SIG-M5 treated with dmso at 0.1 percent for 504 hours (cell line): ENCODE data around the gene ADAM12.
A peak's percentile ranks its signal among the peaks of the same experiment; 100 is the strongest.
"Not testable (repeated sequence)": the region's sequence is repeated elsewhere in the genome, so short reads cannot be mapped to it uniquely, and the experiment has no call there.

Experiments used
- DNase-seq: peaks from one replicate; lab custom pipeline; 2025; ENCODE audit not compliant: unreplicated experiment; lab: John Stamatoyannopoulos, UW

Gene ADAM12

GRCh38 chr10:125992254-125992653 lies 396.0 kb downstream of the ADAM12 start:
- DNase-seq: no peak

- DNase-seq: no peak
Measured at GRCh38 chr10:125991392-125991791, 396.9 kb downstream of the ADAM12 start.

GRCh38 chr10:125990974-125991373 lies 397.3 kb downstream of the ADAM12 start:
- DNase-seq: no peak

DNA sequence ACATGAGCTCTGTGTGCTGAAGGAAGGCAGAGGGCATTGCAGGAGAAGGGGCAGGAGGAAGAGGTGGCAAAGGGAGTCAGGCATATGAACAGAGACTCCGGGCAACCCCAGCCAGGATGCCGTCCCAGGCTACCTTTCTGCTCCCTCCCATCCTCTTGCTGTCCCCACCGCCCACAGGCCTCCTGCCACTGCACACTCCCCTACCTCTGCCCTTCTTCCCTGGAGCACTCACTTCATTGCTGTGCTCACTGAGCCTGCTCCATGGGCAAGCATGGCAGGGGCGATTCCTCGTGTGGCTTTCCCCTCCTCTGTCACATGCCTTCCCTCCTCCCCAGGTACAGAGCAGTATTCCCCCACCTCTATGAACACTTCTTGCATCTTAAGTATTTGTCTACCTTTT lies 398.5 kb downstream of the ADAM12 start:
- DNase-seq: no peak

DNA sequence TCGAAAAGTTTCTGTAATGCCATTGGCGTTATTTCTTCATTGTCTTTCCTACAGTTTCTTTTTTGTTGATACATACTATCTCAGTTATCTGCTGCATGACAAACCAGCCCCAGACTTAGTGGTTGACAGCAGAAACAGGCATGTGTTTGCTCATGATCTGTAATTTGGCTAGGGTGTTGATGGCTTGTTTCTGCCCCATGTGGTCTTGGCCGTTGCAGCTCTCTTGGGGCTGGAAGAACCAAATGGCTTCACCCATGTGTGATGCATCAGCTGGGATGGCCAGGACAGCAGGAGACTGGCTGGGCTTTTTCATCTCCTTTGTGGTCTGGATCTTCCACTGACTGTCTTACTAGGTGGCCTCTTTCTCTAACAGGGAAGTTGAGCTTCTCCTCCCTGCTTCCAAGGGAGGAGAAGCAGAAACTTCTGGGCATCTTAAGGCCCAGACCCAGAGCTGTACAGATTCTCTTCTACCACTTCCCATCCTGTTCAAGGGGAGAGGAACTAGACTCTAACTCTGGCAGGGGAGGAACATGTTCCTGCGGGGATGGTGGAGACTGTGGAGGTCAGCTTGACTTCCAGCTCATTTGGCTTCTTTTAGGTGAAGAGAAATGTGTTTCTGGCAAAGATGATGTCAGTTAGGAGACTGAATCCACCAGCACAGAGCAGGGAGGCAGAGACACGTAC lies 402.6 kb downstream of the ADAM12 start:
- no peak for DNase-seq

DNA sequence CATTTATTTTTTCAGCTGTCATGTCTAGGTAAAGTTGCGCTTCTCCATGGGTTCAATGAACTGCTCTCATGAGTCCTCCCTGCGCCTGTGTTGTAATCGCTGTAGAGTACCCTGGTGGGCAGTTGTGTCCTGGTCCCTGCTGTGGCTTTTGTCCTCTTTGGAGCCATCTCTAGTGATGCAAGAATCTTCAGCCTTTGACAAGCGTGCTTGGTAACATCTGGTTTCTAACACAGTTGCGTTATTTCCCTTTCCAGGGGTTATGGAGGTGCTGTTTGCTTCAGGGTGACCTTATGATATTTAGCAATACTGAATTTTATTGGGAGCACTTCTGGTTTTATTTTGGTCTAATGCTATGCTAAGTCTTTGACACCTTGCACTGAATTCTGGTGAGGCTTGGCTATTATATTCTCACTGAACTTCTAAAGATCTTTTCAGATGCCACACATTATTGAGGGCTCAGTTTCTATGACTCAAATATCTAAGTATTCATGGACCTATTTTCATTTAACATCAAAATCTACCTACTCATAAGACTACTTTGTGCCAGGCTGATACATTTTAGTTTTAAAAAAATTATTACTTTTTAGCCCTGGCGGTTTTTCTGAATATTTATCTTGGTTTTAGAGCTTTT lies 403.3 kb downstream of the ADAM12 start:
- DNase-seq: no peak

- DNase-seq: no peak
Measured at GRCh38 chr10:125984346-125984745, 403.9 kb downstream of the ADAM12 start.

DNA sequence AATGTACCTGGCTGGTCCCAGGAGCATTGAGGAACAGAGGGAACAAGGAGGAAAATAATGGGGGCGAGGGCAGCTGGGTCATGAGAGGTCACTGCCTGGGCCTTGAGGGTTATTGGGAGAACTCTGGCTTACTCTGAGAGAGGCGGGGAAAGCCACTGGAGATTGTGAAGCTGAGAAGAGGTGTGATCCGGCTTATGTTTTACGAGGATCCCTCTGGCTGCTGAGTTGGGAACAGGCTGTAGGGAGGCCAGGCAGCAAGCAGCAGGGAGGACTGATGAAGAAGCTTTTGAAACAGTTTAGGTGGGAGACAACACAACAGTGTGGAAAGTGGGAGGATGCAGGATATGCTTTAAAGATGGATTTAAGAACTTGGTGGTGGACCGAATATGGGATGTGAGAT lies 404.6 kb downstream of the ADAM12 start:
- no peak for DNase-seq

DNA sequence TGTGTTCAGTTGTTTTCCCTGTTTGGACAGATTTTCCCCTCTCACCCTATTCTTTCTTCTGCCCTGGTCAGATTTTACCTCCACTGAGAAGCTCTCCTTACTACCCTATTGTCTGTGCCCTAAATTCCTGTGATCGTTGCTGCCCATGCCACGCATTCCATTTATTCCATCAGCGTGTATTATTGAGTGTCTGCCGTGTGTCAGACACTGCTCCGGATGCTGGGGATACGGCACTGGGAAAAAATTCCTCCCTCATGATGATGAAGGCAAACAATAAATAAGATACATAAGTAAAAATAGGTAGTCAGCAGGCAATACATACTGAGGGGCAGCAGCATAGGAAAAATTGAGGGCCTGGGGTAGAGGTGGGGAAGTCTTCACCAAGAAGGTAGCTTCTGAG lies 405.1 kb downstream of the ADAM12 start:
- DNase-seq: no peak

- DNase-seq: peak; percentile 66
Measured at GRCh38 chr10:125982260-125982948, 405.9 kb downstream of the ADAM12 start.

- DNase-seq: no peak
Measured at GRCh38 chr10:125980521-125981035, 407.7 kb downstream of the ADAM12 start.

DNA sequence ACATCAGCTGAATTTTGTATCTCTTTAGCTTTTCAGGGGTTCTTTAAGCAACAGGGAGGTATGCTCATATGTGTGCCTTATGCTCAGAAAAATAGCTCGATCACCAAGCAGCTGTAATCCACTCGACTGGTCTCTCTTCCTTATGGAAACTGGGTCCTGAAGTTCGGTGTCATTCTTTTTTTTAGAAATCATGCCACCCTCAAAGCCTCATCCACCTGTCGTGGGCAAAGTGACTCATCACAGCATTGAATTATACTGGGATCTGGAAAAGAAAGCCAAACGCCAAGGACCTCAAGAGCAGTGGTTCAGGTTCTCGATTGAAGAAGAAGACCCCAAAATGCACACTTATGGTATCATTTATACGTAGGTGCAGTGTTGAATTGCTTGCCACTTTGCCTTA lies 408.3 kb downstream of the ADAM12 start:
- no peak for DNase-seq

DNA sequence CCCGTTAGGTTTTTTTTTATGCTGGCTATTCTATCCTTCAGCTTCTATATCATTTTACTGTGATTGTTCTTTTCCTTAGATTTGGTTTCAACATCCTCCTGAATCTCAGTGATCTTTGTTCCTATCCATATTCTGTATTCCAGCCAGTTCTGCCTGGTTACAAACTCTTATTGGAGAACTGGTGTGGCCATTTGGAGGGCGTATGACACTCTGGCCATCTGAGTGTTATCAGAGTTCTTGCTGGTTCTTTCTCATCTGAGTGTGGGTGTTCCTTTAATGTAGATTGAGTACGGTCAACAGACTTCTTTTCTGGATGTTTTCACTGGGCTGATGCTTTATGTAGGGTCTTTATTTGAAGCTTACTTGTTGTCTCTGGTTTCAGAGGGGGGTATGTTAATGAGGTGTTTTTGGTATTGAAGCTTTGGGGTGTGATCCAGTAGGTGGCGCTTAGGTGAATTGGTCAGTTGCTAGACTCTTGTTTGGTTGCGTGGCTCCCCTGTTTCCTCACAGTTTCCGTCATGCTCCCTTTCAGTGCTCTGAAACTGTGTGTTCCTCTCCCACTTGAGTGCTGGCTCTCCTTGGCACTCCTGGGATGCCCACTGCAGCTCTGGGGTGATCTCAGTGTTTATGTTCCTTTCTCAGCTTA lies 411.2 kb downstream of the ADAM12 start:
- no peak for DNase-seq

GRCh38 chr10:125970077-125970630 lies 418.1 kb downstream of the ADAM12 start:
- DNase-seq: not testable (repeated sequence)

DNA sequence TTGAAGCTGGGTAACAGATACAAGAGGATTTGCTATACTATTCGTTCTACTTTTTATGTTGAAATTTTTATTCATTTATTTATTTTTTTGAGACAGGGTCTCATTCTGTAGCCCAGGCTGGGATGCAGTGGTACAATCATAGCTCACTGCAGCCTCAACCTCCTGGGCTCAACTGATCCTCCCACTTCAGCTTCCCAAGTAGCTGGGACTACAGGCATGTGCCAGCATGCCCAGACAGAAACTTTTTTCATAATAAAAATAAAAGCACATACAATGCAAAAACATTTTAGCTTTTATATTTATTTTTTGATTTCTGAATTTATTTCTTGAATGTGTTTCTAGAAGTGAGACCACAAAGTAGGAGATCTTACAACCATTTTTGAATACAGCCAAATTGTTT lies 420.7 kb downstream of the ADAM12 start:
- no peak for DNase-seq

DNA sequence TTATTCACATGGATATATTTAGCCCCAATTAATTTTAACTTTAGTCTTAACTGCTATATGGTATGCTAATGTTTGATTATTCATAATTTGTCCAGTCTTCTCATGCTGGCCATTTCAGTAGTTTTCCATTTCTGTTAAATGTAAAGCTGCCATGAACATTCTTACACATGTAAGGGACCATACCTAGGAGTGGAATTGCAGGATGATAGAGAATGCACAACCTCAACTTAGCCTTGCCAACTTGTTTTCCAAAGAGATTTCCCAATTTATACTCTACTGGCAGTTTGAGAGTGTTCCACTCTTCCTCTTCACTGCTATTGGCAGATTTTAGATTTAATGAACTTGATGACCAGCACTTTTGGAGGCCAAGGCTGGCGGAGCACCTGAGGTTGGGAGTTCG lies 423.7 kb downstream of the ADAM12 start:
- no peak for DNase-seq
